GM23248 (cell line): ENCODE measurements around the gene CRACR2A. TPM values are rescaled to one million over a fixed set of nuclear protein-coding genes. Genes with fewer than 3 reads are reported as not detected.

Source experiments
- DNase-seq: peaks from one replicate; pipeline ENCODE4 v3.0.0-alpha.2; 2015
- H2AFZ ChIP-seq: fragments of 200-600 bp; sonication (generic); 2 replicates; pipeline ENCODE4 v1.6.1; 2016; ENCODE audit warnings: antibody characterized with exemption
- H3F3A ChIP-seq: fragments of 200-600 bp; sonication (generic); 2 replicates; pipeline ENCODE4 v1.6.1; 2016; ENCODE audit warnings: mild to moderate bottlenecking, antibody characterized with exemption, mixed run types; ENCODE audit not compliant: insufficient read depth
- H3K27ac ChIP-seq: fragments of 200-600 bp; sonication (generic); 2 replicates; pipeline ENCODE4 v1.5.1; 2016; ENCODE audit warnings: mild to moderate bottlenecking
- H3K27me3 ChIP-seq: fragments of 200-600 bp; sonication (generic); replicated peaks from 2 replicates; pipeline ENCODE4 v1.6.1; 2016; ENCODE audit warnings: mild to moderate bottlenecking; ENCODE audit not compliant: insufficient read depth
- H3K36me3 ChIP-seq: fragments of 200-600 bp; sonication (generic); 2 replicates; pipeline ENCODE4 v1.6.1; 2016; ENCODE audit warnings: low read depth, mild to moderate bottlenecking
- H3K4me1 ChIP-seq: fragments of 200-600 bp; sonication (generic); 2 replicates; pipeline ENCODE4 v1.6.1; 2016; ENCODE audit warnings: mild to moderate bottlenecking; ENCODE audit not compliant: insufficient read depth
- H3K4me2 ChIP-seq: fragments of 200-600 bp; sonication (generic); one replicate; pipeline ENCODE4 v1.6.1; 2016; ENCODE audit warnings: mild to moderate bottlenecking; ENCODE audit not compliant: unreplicated experiment
- H3K4me3 ChIP-seq: fragments of 200-600 bp; sonication (generic); 2 replicates; pipeline ENCODE4 v1.5.1; 2016; ENCODE audit warnings: mild to moderate bottlenecking
- H3K79me2 ChIP-seq: fragments of 200-600 bp; sonication (generic); 2 replicates; pipeline ENCODE4 v1.6.1; 2016; ENCODE audit warnings: mild to moderate bottlenecking; ENCODE audit not compliant: insufficient read depth
- H3K9ac ChIP-seq: fragments of 200-600 bp; sonication (generic); 2 replicates; pipeline ENCODE4 v1.6.1; 2016; ENCODE audit warnings: mild to moderate bottlenecking
- H3K9me2 ChIP-seq: fragments of 200-600 bp; sonication (generic); 2 replicates; pipeline ENCODE4 v1.6.1; 2016; ENCODE audit warnings: mixed run types, mild to moderate bottlenecking, moderate library complexity; ENCODE audit not compliant: insufficient read depth
- H3K9me3 ChIP-seq: fragments of 200-600 bp; sonication (generic); one replicate; pipeline ENCODE4 v1.6.1; 2017; ENCODE audit warnings: low read depth
- H4K20me1 ChIP-seq: fragments of 200-600 bp; sonication (generic); 2 replicates; pipeline ENCODE4 v1.6.0; 2016; ENCODE audit not compliant: insufficient read depth
- EZH2 ChIP-seq: fragments of 200-600 bp; sonication (generic); IDR thresholded peaks from 2 replicates; pipeline ENCODE4 v1.6.1; 2018; ENCODE audit warnings: antibody characterized with exemption, mild to moderate bottlenecking; ENCODE audit not compliant: insufficient read depth, poor library complexity, severe bottlenecking
- EZH2phosphoT487 ChIP-seq: fragments of 200-600 bp; sonication (generic); IDR thresholded peaks from 2 replicates; pipeline ENCODE4 v1.6.1; 2018; ENCODE audit warnings: antibody characterized with exemption, moderate library complexity, mild to moderate bottlenecking, low read depth; ENCODE audit not compliant: insufficient read depth
- WGBS, 2 experiments: methylation state at CpG; one replicate each; pipeline ENCODE4 v1.1.6; 2015 to 2017; ENCODE audit warnings: low lambda C conversion rate in 2 of 2, low coverage in 1 of 2; ENCODE audit errors: missing lambda C conversion rate in 2 of 2; 5-methylcytosine and 5-hydroxymethylcytosine counted together
- in situ Hi-C: fragments of 300-500 bp; cut with MboI; formaldehyde crosslinking; loops from 2 replicates; pipeline ENCODE4 v1.15.0; 2020
- polyA plus RNA-seq: library from polyadenylated mRNA; unstranded; fragments of >200 nt; fragmentation: Nextera tagmentation; extraction: Ambion mirVana; gene quantifications from 2 replicates; pipeline ENCODE4 v1.2.1, GENCODE V29; 2016
- total RNA-seq: library from RNA; depleted of rRNA; stranded (reverse); fragments of >200 nt; shearing (Covaris generic); gene quantifications from 2 replicates; pipeline ENCODE4 v1.2.3, GENCODE V29; 2014

The CRACR2A gene
- total and polyA plus RNA-seq, 2 experiments from 2014 or later: 1.9 to 2.5 TPM

GRCh38 chr12:3630111-3630510, 122.8 kb downstream of the CRACR2A start:
- 48 to 57% methylated on average over 8 of the region's 8 CpGs for WGBS, 2 experiments
- in situ Hi-C loops: no loop called here

GRCh38 chr12:3629057-3629830, 123.7 kb downstream of the CRACR2A start:
- Histone ChIP-seq H3F3A (no peaks in the 10 kb centered on the region), H3K4me1 (no peaks in the 10 kb centered on the region), H4K20me1 (no peaks in the 10 kb centered on the region), H3K9me2 (no peaks in the 10 kb centered on the region), H2AFZ (no peak overlapping the region), H3K4me2 (no peak overlapping the region), H3K27ac (no peak overlapping the region), H3K36me3 (no peaks in the 10 kb centered on the region), H3K79me2 (no peaks in the 10 kb centered on the region), H3K9me3 (no peaks in the 10 kb centered on the region), H3K9ac (no peak overlapping the region), H3K4me3 (no peak overlapping the region), H3K27me3 (no peaks in the 10 kb centered on the region)
- in situ Hi-C loops: no loop called here
- no peak for DNase-seq
- WGBS, 2 experiments: 78 to 80% methylated on average over 14 of the region's 14 CpGs
- TF ChIP-seq EZH2phosphoT487 (no peak), EZH2 (no peak)

More at GRCh38 chr12:3630111-3630510, 122.8 kb downstream of the CRACR2A start:
- Histone ChIP-seq H3F3A (no peaks in the 10 kb centered on the region), H3K27me3 (no peaks in the 10 kb centered on the region), H4K20me1 (no peaks in the 10 kb centered on the region), H3K9me2 (no peaks in the 10 kb centered on the region), H3K4me3 (no peak overlapping the region), H3K4me2 (no peak overlapping the region), H3K9ac (no peak overlapping the region), H3K4me1 (no peaks in the 10 kb centered on the region), H3K9me3 (no peaks in the 10 kb centered on the region), H3K36me3 (no peaks in the 10 kb centered on the region), H3K79me2 (no peaks in the 10 kb centered on the region), H2AFZ (no peak overlapping the region), H3K27ac (no peak overlapping the region)
- TF ChIP-seq EZH2: no peak
- DNase-seq: no peak

GRCh38 chr12:3628629-3629028, 124.3 kb downstream of the CRACR2A start:
- DNase-seq: no peak
- no peak overlapping the region for H3K27ac ChIP-seq
- H3K4me3 ChIP-seq: no peak overlapping the region
- H2AFZ ChIP-seq: no peak overlapping the region
- no peak overlapping the region for H3K4me2 ChIP-seq
- no peaks in the 10 kb centered on the region for H3F3A ChIP-seq
- TF ChIP-seq EZH2phosphoT487: no peak
- TF ChIP-seq EZH2: no peak
- no peaks in the 10 kb centered on the region for H3K79me2 ChIP-seq
- H3K9me2 ChIP-seq: no peaks in the 10 kb centered on the region
- WGBS, 2 experiments: 76 to 83% methylated on average over 8 of the region's 8 CpGs
- in situ Hi-C loops: no loop called here
- no peaks in the 10 kb centered on the region for H4K20me1 ChIP-seq
- H3K36me3 ChIP-seq: no peaks in the 10 kb centered on the region
- no peaks in the 10 kb centered on the region for H3K4me1 ChIP-seq
- no peak overlapping the region for H3K9ac ChIP-seq
- no peaks in the 10 kb centered on the region for H3K27me3 ChIP-seq
- H3K9me3 ChIP-seq: no peaks in the 10 kb centered on the region

GRCh38 chr12:3627336-3627735, 125.6 kb downstream of the CRACR2A start:
- Histone ChIP-seq H3K79me2 (no peaks in the 10 kb centered on the region), H4K20me1 (no peaks in the 10 kb centered on the region), H2AFZ (no peak overlapping the region), H3K27ac (no peak overlapping the region), H3K4me1 (no peaks in the 10 kb centered on the region), H3K9me2 (no peaks in the 10 kb centered on the region), H3K4me2 (no peak overlapping the region), H3K36me3 (no peaks in the 10 kb centered on the region), H3K27me3 (no peaks in the 10 kb centered on the region), H3K9ac (no peak overlapping the region), H3F3A (no peaks in the 10 kb centered on the region), H3K9me3 (no peaks in the 10 kb centered on the region), H3K4me3 (no peak overlapping the region)
- DNase-seq: no peak
- no peak for TF ChIP-seq EZH2phosphoT487
- no peak for TF ChIP-seq EZH2
- in situ Hi-C loops: no loop called here
- WGBS, 2 experiments: 84 to 87% methylated on average over 16 of the region's 16 CpGs

- in situ Hi-C loops: no loop called here
- no peak for DNase-seq
Observed at GRCh38 chr12:3624273-3624672, 128.6 kb downstream of the CRACR2A start.

More at GRCh38 chr12:3624273-3624672, 128.6 kb downstream of the CRACR2A start:
- no peak for TF ChIP-seq EZH2
- Histone ChIP-seq H3K36me3 (no peaks in the 10 kb centered on the region), H3K27ac (no peak overlapping the region), H3K4me2 (no peak overlapping the region), H3F3A (no peaks in the 10 kb centered on the region), H3K27me3 (no peaks in the 10 kb centered on the region), H3K4me1 (no peaks in the 10 kb centered on the region), H3K9ac (no peak overlapping the region), H2AFZ (no peak overlapping the region), H3K4me3 (no peak overlapping the region), H3K9me3 (no peaks in the 10 kb centered on the region), H3K79me2 (no peaks in the 10 kb centered on the region), H3K9me2 (no peaks in the 10 kb centered on the region), H4K20me1 (no peaks in the 10 kb centered on the region)
- 85 to 94% methylated on average over 4 of the region's 4 CpGs for WGBS, 2 experiments
